HepG2 (cell line): Measurements from ENCODE around the gene AASDHPPT.

Source experiments
- ZNF124 ChIP-seq: sonication (generic); formaldehyde crosslinking; IDR thresholded peaks from 2 replicates; pipeline ENCODE4 v1.4.0; 2020; ENCODE audit warnings: missing genetic modification reagents
- TF ChIP-seq, protein P1 (sequence below): sonication (generic); formaldehyde crosslinking; IDR thresholded peaks from 2 replicates; pipeline ENCODE4 v1.5.0; 2020; ENCODE audit warnings: mild to moderate bottlenecking, missing genetic modification reagents, moderate library complexity

DNA sequence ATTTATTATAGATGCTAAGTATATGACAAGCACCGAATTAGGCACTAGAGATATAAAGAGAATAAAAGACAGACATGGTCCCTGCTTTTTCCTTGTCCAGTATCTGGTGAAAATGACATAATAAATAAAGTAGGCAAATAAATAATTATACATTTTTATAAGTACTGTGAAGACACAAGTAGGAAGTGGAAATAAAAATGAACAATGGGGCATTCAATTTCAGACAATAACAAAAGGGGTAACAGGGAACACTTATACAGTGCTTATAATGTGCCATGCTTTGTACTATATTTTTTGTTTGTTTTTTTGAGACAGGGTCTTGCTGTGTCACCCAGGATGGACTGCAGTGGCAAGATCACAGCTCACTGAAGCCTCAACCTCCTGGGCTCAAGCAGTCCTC, 4.7 kb upstream of the AASDHPPT start:
- TF ChIP-seq ZNF124 (CRISPR knock-in tag) = no peak
- TF ChIP-seq, protein P1, sequence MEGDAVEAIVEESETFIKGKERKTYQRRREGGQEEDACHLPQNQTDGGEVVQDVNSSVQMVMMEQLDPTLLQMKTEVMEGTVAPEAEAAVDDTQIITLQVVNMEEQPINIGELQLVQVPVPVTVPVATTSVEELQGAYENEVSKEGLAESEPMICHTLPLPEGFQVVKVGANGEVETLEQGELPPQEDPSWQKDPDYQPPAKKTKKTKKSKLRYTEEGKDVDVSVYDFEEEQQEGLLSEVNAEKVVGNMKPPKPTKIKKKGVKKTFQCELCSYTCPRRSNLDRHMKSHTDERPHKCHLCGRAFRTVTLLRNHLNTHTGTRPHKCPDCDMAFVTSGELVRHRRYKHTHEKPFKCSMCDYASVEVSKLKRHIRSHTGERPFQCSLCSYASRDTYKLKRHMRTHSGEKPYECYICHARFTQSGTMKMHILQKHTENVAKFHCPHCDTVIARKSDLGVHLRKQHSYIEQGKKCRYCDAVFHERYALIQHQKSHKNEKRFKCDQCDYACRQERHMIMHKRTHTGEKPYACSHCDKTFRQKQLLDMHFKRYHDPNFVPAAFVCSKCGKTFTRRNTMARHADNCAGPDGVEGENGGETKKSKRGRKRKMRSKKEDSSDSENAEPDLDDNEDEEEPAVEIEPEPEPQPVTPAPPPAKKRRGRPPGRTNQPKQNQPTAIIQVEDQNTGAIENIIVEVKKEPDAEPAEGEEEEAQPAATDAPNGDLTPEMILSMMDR (CRISPR knock-in tag) = no peak
